ENCODE measurements around the gene ST6GALNAC5. TPM values are rescaled to one million over a fixed set of nuclear protein-coding genes. Genes with fewer than 3 reads are reported as not detected.
A peak's percentile ranks its signal among the peaks of the same experiment; 100 is the strongest.

ST6GALNAC5 gene
- polyA plus RNA-seq, 1 experiment: 1.6 TPM

DNA sequence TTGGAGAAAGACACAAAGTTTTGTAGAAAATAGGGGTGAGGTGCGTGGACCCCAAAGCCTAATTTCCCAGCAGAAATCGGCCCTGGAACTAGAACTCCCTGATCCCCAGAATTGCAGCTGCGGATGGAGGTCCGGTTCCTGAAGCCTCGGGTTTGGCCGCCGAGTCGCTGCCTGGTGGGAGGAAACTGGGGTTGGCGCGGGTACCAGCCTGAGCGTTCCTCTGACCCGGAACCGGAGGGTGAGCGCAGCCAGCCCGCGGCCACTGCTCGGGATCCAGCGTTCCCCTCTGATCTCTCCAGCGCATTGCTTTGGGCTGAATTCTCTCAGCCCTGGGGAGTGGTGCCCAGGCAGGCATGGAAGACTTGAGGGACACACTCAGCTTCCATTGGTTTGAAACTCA is 1.6 kb downstream of the ST6GALNAC5 start:
- Histone ChIP-seq H3K27ac (ENCODE audit: low read depth, low read length) (no peak overlapping the region), H3K9me3 (ENCODE audit: control insufficient read depth, insufficient read depth, low read length) (no peaks in the 10 kb centered on the region; the same call in 1 of the 2 replicates), H3K4me3 (ENCODE audit: low read depth, low read length) (peak overlapping the region; percentile 63), H3K27me3 (ENCODE audit: control insufficient read depth, insufficient read depth, low read length) (peaks cover 31% of the 10 kb centered on the region)
- CTCF ChIA-PET: no interaction called here
- no peak for DNase-seq (ENCODE audit: low read depth, low spot score)
- TF ChIP-seq, protein P1, sequence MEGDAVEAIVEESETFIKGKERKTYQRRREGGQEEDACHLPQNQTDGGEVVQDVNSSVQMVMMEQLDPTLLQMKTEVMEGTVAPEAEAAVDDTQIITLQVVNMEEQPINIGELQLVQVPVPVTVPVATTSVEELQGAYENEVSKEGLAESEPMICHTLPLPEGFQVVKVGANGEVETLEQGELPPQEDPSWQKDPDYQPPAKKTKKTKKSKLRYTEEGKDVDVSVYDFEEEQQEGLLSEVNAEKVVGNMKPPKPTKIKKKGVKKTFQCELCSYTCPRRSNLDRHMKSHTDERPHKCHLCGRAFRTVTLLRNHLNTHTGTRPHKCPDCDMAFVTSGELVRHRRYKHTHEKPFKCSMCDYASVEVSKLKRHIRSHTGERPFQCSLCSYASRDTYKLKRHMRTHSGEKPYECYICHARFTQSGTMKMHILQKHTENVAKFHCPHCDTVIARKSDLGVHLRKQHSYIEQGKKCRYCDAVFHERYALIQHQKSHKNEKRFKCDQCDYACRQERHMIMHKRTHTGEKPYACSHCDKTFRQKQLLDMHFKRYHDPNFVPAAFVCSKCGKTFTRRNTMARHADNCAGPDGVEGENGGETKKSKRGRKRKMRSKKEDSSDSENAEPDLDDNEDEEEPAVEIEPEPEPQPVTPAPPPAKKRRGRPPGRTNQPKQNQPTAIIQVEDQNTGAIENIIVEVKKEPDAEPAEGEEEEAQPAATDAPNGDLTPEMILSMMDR (IDR thresholded peaks at IDR 0.05; ENCODE audit: low read depth, low read length): no peak
- POLR2A ChIA-PET: no interaction called here

DNA sequence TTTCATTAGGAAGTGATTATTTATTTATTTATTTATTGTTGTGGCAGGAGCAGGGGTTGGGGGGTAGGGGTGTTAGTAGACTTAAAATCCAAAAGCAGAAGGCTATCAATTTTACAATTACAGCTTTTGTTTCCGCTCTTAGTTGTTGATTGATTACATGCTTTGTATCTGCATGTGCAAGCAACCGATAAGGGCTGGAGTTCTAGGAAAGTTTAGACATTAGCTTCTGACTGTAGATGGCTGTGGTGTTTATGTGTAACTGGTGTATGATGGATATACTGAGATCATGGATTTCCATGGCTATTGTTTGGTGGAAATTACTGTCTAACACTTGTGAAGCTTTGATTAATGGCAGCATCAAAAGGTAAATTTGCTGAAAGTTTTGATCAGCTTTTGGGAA is 2.8 kb downstream of the ST6GALNAC5 start:
- no peak overlapping the region for H3K27ac ChIP-seq (ENCODE audit: low read depth, low read length)
- ChIA-PET POLR2A (no interaction called here), CTCF (no interaction called here)
- no peaks in the 10 kb centered on the region; the same call in 1 of the 2 replicates for H3K9me3 ChIP-seq (ENCODE audit: control insufficient read depth, insufficient read depth, low read length)
- peaks cover 31% of the 10 kb centered on the region for H3K27me3 ChIP-seq (ENCODE audit: control insufficient read depth, insufficient read depth, low read length)
- H3K4me3 ChIP-seq (ENCODE audit: low read depth, low read length): no peak overlapping the region
- no peak for DNase-seq (ENCODE audit: low read depth, low spot score)
- TF ChIP-seq, protein P1 (IDR thresholded peaks at IDR 0.05; ENCODE audit: low read depth, low read length): no peak

- Histone ChIP-seq H3K27me3 (ENCODE audit: control insufficient read depth, insufficient read depth, low read length) (peaks cover 29% of the 10 kb centered on the region), H3K4me3 (ENCODE audit: low read depth, low read length) (no peak overlapping the region), H3K9me3 (ENCODE audit: control insufficient read depth, insufficient read depth, low read length) (no peaks in the 10 kb centered on the region; the same call in 1 of the 2 replicates), H3K27ac (ENCODE audit: low read depth, low read length) (no peak overlapping the region)
- DNase-seq (ENCODE audit: low read depth, low spot score): no peak
- TF ChIP-seq, protein P1 (IDR thresholded peaks at IDR 0.05; ENCODE audit: low read depth, low read length): no peak
- POLR2A ChIA-PET: interaction anchor here (0.9 kb wide), 1 partner anchor 128 kb away, joined by 5 read pairs; no protein-coding TSS in a partner anchor
- CTCF ChIA-PET: no interaction called here
Measured at GRCh38 chr1:76871355-76871974, 4.2 kb downstream of the ST6GALNAC5 start.

DNA sequence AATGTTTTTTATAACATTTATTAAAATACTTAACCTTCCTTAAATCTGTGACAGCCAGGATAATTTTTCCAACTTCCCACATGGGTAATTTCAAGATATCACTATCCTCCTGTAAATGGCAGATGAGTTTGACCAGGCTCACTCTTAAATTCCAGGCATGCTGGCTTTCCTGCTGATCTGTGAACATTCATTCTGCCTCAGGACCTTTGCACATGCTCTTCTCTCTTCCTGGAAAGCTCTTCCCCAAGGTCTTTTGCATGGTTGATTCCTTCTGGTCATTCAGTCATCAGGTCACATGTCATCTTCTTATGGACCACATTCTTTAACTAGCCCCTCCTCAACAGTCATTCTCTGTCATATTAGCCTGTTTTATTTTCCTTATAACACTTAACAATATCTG is 5.7 kb downstream of the ST6GALNAC5 start:
- CTCF ChIA-PET: no interaction called here

More for the DNA sequence above, 5.7 kb downstream of the ST6GALNAC5 start:
- TF ChIP-seq, protein P1 (IDR thresholded peaks at IDR 0.05; ENCODE audit: low read depth, low read length): no peak
- Histone ChIP-seq H3K27ac (ENCODE audit: low read depth, low read length) (no peak overlapping the region), H3K27me3 (ENCODE audit: control insufficient read depth, insufficient read depth, low read length) (peaks cover 18% of the 10 kb centered on the region), H3K4me3 (ENCODE audit: low read depth, low read length) (no peak overlapping the region), H3K9me3 (ENCODE audit: control insufficient read depth, insufficient read depth, low read length) (no peaks in the 10 kb centered on the region; the same call in 1 of the 2 replicates)
- POLR2A ChIA-PET: no interaction called here
- no peak for DNase-seq (ENCODE audit: low read depth, low spot score)

All from AG04450 (cell line).